Tibial nerve (tissue), 4 donors: ENCODE results near the gene SUMO3. TPM values are rescaled to one million over a fixed set of nuclear protein-coding genes. Genes with fewer than 3 reads are reported as not detected.

ENCODE experiments used
- DNase-seq, 2 donors: peaks; one replicate each; pipeline ENCODE4 v3.0.0-alpha.2; 2019; ENCODE audit warnings: low spot score in 2 of 2
- H3K27ac ChIP-seq, 4 donors: fragments of 200-600 bp; sonication (generic) in 3 of 4; one replicate each; pipeline ENCODE4 v1.5.1; 2017 to 2019; ENCODE audit warnings: mild to moderate bottlenecking in 1 of 4
- H3K27me3 ChIP-seq, 2 donors: fragments of 200-600 bp; sonication (generic) in 1 of 2; one replicate each; pipeline versions ENCODE4 v1.5.1 to v1.6.0; 2017 to 2019
- H3K36me3 ChIP-seq, 3 donors: fragments of 200-600 bp; sonication (generic); one replicate each; pipeline ENCODE4 v1.5.1; 2018 to 2019
- H3K4me1 ChIP-seq, 4 donors: fragments of 200-600 bp; sonication (generic) in 3 of 4; one replicate each; pipeline ENCODE4 v1.5.1; 2017 to 2019
- H3K4me3 ChIP-seq, 4 donors: fragments of 200-600 bp; sonication (generic) in 3 of 4; one replicate each; pipeline ENCODE4 v1.5.1; 2017 to 2019; ENCODE audit warnings: mild to moderate bottlenecking in 1 of 4, moderate library complexity in 1 of 4
- H3K9me3 ChIP-seq, 4 donors: fragments of 200-600 bp; sonication (generic) in 3 of 4; one replicate each; pipeline ENCODE4 v1.5.1; 2017 to 2019
- EP300 ChIP-seq, 2 donors: sonication (generic); formaldehyde crosslinking; IDR thresholded peaks; one replicate each; pipeline ENCODE4 v1.6.1; 2017; ENCODE audit warnings: antibody characterized with exemption in 2 of 2, mild to moderate bottlenecking in 1 of 2
- POLR2A ChIP-seq, 2 donors: fragments of 450-650 bp; IDR thresholded peaks; one replicate each; pipeline ENCODE4 v1.6.1; 2017; ENCODE audit warnings: antibody characterized with exemption in 2 of 2, mild to moderate bottlenecking in 2 of 2, moderate library complexity in 2 of 2
- WGBS, 2 donors: methylation state at CpG; one replicate each; pipeline ENCODE4 v1.1.5; 2018; 5-methylcytosine and 5-hydroxymethylcytosine counted together
- total RNA-seq, 4 donors: library from RNA; depleted of rRNA; stranded (reverse); fragments of >200 nt; gene quantifications; one replicate each; pipeline ENCODE4 v1.1.0, GENCODE V29; 2016
- TF ChIP-seq, protein P1 (sequence below), 5 experiments: fragments of 200-600 bp in 3 of 5; fragments of 450-650 bp in 2 of 5; sonication (generic) in 3 of 5; IDR thresholded peaks; one replicate each; pipeline ENCODE4 v1.5.1; 2016 to 2019; ENCODE audit warnings: antibody characterized with exemption in 5 of 5, mild to moderate bottlenecking in 3 of 5, moderate library complexity in 2 of 5

The SUMO3 gene
- total RNA-seq, 4 donors from 2014 or later = 59.9 to 70.8 (median 62.1) TPM

DNA sequence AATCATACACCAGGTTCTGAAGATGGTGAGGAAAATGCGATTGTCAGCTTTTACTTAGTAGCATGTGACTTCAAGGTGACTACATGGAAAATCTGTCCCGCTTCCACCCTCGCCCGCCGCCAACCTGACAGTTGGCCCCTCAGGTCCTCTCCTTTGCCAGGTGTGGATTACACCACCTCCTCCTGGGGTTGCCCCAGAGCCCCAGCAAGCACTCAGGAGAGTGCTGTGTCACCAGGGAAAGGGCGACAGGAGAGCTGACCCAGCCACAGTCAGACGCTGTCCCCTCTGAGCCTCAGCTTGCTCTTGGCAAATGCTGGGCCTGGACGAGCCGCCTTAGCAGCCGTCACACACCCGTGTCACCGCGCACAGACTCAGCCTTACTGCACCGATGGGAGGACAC lies 37.7 kb upstream of the SUMO3 start:
- Histone ChIP-seq H3K4me1 (peaks cover 0 to 17% (median 0%) of the 10 kb centered on the region in 4 donors), H3K27ac (no peak overlapping the region), H3K4me3 (no peak overlapping the region), H3K36me3 (peaks cover 0 to 99% (median 4%) of the 10 kb centered on the region in 3 donors), H3K9me3 (no peaks in the 10 kb centered on the region), H3K27me3 (no peaks in the 10 kb centered on the region)
- TF ChIP-seq, protein P1, sequence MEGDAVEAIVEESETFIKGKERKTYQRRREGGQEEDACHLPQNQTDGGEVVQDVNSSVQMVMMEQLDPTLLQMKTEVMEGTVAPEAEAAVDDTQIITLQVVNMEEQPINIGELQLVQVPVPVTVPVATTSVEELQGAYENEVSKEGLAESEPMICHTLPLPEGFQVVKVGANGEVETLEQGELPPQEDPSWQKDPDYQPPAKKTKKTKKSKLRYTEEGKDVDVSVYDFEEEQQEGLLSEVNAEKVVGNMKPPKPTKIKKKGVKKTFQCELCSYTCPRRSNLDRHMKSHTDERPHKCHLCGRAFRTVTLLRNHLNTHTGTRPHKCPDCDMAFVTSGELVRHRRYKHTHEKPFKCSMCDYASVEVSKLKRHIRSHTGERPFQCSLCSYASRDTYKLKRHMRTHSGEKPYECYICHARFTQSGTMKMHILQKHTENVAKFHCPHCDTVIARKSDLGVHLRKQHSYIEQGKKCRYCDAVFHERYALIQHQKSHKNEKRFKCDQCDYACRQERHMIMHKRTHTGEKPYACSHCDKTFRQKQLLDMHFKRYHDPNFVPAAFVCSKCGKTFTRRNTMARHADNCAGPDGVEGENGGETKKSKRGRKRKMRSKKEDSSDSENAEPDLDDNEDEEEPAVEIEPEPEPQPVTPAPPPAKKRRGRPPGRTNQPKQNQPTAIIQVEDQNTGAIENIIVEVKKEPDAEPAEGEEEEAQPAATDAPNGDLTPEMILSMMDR (IDR thresholded peaks at IDR 0.05) = no peak
- TF ChIP-seq POLR2A (IDR thresholded peaks at IDR 0.05) = no peak
- no peak for TF ChIP-seq EP300 (IDR thresholded peaks at IDR 0.05)
- DNase-seq = no peak
- WGBS, 2 donors = 87 to 91% methylated on average over 14 of the region's 14 CpGs

DNA sequence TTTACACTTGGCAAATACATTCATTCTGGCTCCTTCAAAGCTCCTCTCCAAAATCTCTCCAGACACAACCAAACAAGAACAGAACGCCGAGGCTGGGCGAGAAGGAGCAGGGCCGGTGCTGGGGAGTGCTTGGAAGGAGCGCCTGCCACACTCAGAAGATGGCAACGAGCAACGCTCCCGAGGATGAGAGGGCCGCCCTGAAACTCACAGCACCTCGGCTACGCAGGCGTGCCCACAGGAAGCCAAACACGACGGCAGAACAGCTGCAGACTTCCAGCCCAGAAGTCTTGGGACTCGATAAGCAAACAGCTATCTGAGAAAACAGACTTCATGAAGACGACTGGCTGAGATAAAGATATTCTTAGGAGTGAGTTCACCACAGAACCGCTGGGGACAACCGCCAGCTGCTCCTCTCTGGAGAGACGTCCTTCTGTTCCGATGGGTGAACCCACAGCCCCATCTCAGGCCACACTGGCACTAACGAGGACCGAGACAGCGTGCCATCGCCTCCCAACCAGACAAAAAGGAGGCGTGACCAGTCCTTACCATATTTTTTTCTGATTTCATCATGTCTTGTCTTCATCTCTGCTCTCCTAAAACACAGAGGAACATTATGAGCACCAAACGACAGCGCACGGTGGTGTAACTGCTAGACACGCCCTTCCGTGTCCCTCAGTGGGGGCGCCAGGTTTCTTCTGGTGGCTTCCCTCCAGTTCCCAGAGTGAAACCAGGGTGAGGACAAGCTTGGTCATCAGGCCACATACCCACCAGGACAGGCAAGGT lies 37.0 kb upstream of the SUMO3 start:
- H3K27ac ChIP-seq = no peak overlapping the region
- H3K27me3 ChIP-seq = no peaks in the 10 kb centered on the region
- H3K9me3 ChIP-seq = no peaks in the 10 kb centered on the region
- DNase-seq = no peak
- 85 to 89% methylated on average over 31 of the region's 31 CpGs for WGBS, 2 donors
- peaks cover 5 to 99% (median 6%) of the 10 kb centered on the region in 3 donors for H3K36me3 ChIP-seq
- H3K4me1 ChIP-seq = peaks cover 0 to 17% (median 0%) of the 10 kb centered on the region in 4 donors
- H3K4me3 ChIP-seq = no peak overlapping the region
- no peak for TF ChIP-seq POLR2A (IDR thresholded peaks at IDR 0.05)
- TF ChIP-seq, protein P1 (IDR thresholded peaks at IDR 0.05) = no peak
- no peak for TF ChIP-seq EP300 (IDR thresholded peaks at IDR 0.05)

GRCh38 chr21:44854391-44854663 lies 36.5 kb upstream of the SUMO3 start:
- no peaks in the 10 kb centered on the region for H3K9me3 ChIP-seq
- peaks cover 6 to 99% (median 7%) of the 10 kb centered on the region in 3 donors for H3K36me3 ChIP-seq

GRCh38 chr21:44853601-44854390 lies 35.9 kb upstream of the SUMO3 start:
- 82 to 86% methylated on average over 29 to 33 of the region's 34 CpGs for WGBS, 2 donors
- peaks cover 6 to 99% (median 7%) of the 10 kb centered on the region in 3 donors for H3K36me3 ChIP-seq
- no peak for DNase-seq

More at GRCh38 chr21:44854391-44854663, 36.5 kb upstream of the SUMO3 start:
- Histone ChIP-seq H3K27me3 (no peaks in the 10 kb centered on the region), H3K27ac (no peak overlapping the region), H3K4me1 (peaks cover 0 to 15% (median 0%) of the 10 kb centered on the region in 4 donors), H3K4me3 (no peak overlapping the region)
- WGBS, 2 donors = 91 to 92% methylated on average over 14 of the region's 14 CpGs
- no peak for TF ChIP-seq POLR2A (IDR thresholded peaks at IDR 0.05)
- TF ChIP-seq, protein P1 (IDR thresholded peaks at IDR 0.05) = no peak
- TF ChIP-seq EP300 (IDR thresholded peaks at IDR 0.05) = no peak
- DNase-seq = no peak

More at GRCh38 chr21:44853601-44854390, 35.9 kb upstream of the SUMO3 start:
- H3K27ac ChIP-seq = no peak overlapping the region
- H3K4me3 ChIP-seq = no peak overlapping the region
- no peaks in the 10 kb centered on the region for H3K27me3 ChIP-seq
- H3K9me3 ChIP-seq = no peaks in the 10 kb centered on the region
- H3K4me1 ChIP-seq = peaks cover 0 to 10% (median 0%) of the 10 kb centered on the region in 4 donors
- TF ChIP-seq, protein P1 (IDR thresholded peaks at IDR 0.05) = no peak
- no peak for TF ChIP-seq EP300 (IDR thresholded peaks at IDR 0.05)
- TF ChIP-seq POLR2A (IDR thresholded peaks at IDR 0.05) = no peak
